ENCODE measurements around the gene DDX1.

GRCh38 chr2:15543053-15543452 lies 48.6 kb upstream of the DDX1 start:
- no peak for TF ChIP-seq CTCF (IDR thresholded peaks at IDR 0.05)
- TF ChIP-seq ZFX (IDR thresholded peaks at IDR 0.05; ENCODE audit: borderline replicate concordance) = no peak
